Spleen (tissue), 11 donors: ENCODE measurements around the gene MRGPRD. TPM values are rescaled to one million over a fixed set of nuclear protein-coding genes. Genes with fewer than 3 reads are reported as not detected.

Experiments
- DNase-seq: peaks from one replicate; pipeline ENCODE4 v3.0.0-alpha.2; 2020
- H3K27ac ChIP-seq, 8 donors: fragments of 200-600 bp; sonication (generic) in 7 of 8; 1 replicate in 4 of 8; 2 replicates in 4 of 8; pipeline versions ENCODE4 v1.5.0 to v1.8.0; 2016 to 2021; ENCODE audit warnings: inconsistent platforms in 4 of 8, mild to moderate bottlenecking in 4 of 8, moderate library complexity in 1 of 8
- H3K27me3 ChIP-seq, 7 donors: fragments of 200-600 bp; sonication (generic) in 6 of 7; replicated peaks in 1 of 7; 1 replicate in 4 of 7; 2 replicates in 3 of 7; pipeline versions ENCODE4 v1.5.0 to v1.8.0; 2016 to 2021; ENCODE audit warnings: inconsistent platforms in 3 of 7, mild to moderate bottlenecking in 1 of 7
- H3K36me3 ChIP-seq, 6 donors: fragments of 200-600 bp; sonication (generic) in 5 of 6; 1 replicate in 4 of 6; 2 replicates in 2 of 6; pipeline versions ENCODE4 v1.5.0 to v1.8.0; 2016 to 2021; ENCODE audit warnings: inconsistent platforms in 2 of 6
- H3K4me1 ChIP-seq, 6 donors: fragments of 200-600 bp; sonication (generic) in 5 of 6; 1 replicate in 3 of 6; 2 replicates in 3 of 6; pipeline versions ENCODE4 v1.5.0 to v1.8.0; 2016 to 2021; ENCODE audit warnings: inconsistent platforms in 3 of 6
- H3K4me3 ChIP-seq, 8 donors: fragments of 200-600 bp; sonication (generic) in 7 of 8; 1 replicate in 4 of 8; 2 replicates in 4 of 8; pipeline versions ENCODE4 v1.5.0 to v1.8.0; 2016 to 2021; ENCODE audit warnings: inconsistent platforms in 4 of 8, mild to moderate bottlenecking in 4 of 8, moderate library complexity in 2 of 8
- H3K9me3 ChIP-seq, 8 donors: fragments of 200-600 bp; sonication (generic) in 7 of 8; 1 replicate in 4 of 8; 2 replicates in 4 of 8; pipeline versions ENCODE4 v1.5.0 to v1.8.0; 2016 to 2021; ENCODE audit warnings: inconsistent platforms in 4 of 8
- CTCF ChIP-seq, 11 experiments: fragments of 200-600 bp in 7 of 11; fragments of 450-650 bp in 4 of 11; sonication (generic) in 4 of 11; IDR thresholded peaks in 8 of 11; conservative IDR thresholded peaks in 3 of 11; 1 replicate in 7 of 11; 2 replicates in 4 of 11; pipeline versions ENCODE4 v1.4.0 to v1.8.0; 2016 to 2021; ENCODE audit warnings: antibody characterized with exemption in 11 of 11, inconsistent platforms in 4 of 11, mild to moderate bottlenecking in 1 of 11
- POLR2A ChIP-seq, 3 donors: fragments of 450-650 bp; IDR thresholded peaks; one replicate each; pipeline ENCODE4 v1.5.1; 2017; ENCODE audit warnings: antibody characterized with exemption in 3 of 3, mild to moderate bottlenecking in 1 of 3
- POLR2AphosphoS5 ChIP-seq, 3 donors: sonication (generic); formaldehyde crosslinking; IDR thresholded peaks; one replicate each; pipeline ENCODE4 v1.5.1; 2017; ENCODE audit warnings: antibody characterized with exemption in 3 of 3
- WGBS, 5 donors: extraction: QIAGEN DNeasy Blood & Tissue Kit in 3 of 5; methylation state at CpG; one replicate each; pipeline versions ENCODE4 v1.1.5 to v1.1.7; 2013 to 2018; 5-methylcytosine and 5-hydroxymethylcytosine counted together
- intact Hi-C: fragments of 100-400 bp; cut with DNase I; formaldehyde crosslinking; loops from one replicate; pipeline ENCODE4 v1.15.0; 2023; ENCODE audit warnings: low total_unique reads
- polyA plus RNA-seq, 3 donors: library from polyadenylated mRNA; stranded (reverse); fragments of 200-250 nt; gene quantifications; one replicate each; pipeline ENCODE4 v1.2.1, GENCODE V29; 2013
- total RNA-seq, 7 donors: library from RNA; depleted of rRNA in 3 of 7; stranded (reverse); fragments of >200 nt in 3 of 7; fragmentation: NEBNext Ultra II Directional in 4 of 7; extraction: Animal tissue kit (Norgen Biotek cat#: 25700) in 4 of 7; gene quantifications; one replicate each; pipeline versions ENCODE4 v1.1.0 to v1.2.1, GENCODE V29; 2016 to 2021
- donor health status: healthy with polysubstance abuse.
- donor health status: DM: no; HTN: no; CAD: no; lungs with moderate emphysema.
- donor health status: DM: no; HTN: no; CAD: no.
- donor health status: Bipolar disorder and iron deficiency.
- donor health status: healthy.
- donor health status: DM: no; HTN: no; CAD: no.
- donor health status: DM: yes; HTN: yes; CAD: no.

MRGPRD gene
- total and polyA plus RNA-seq, 10 donors = not detected

GRCh38 chr11:68990995-68991780, 10.4 kb upstream of the MRGPRD start:
- peak; percentile 41 for DNase-seq
- WGBS, 5 donors = 83 to 91% (median 86%) methylated on average over 9 to 16 of the region's 16 CpGs
- H3K9me3 ChIP-seq = peaks cover 0 to 13% (median 10%) of the 10 kb centered on the region in 8 donors
- no peaks in the 10 kb centered on the region for H3K4me1 ChIP-seq
- TF ChIP-seq CTCF (IDR thresholded peaks at IDR 0.05 in 8 of 11, conservative IDR thresholded peaks at IDR 0.05 in 3 of 11) (no peak), POLR2AphosphoS5 (IDR thresholded peaks at IDR 0.05) (no peak), POLR2A (IDR thresholded peaks at IDR 0.05) (no peak)
- H3K27ac ChIP-seq = no peak overlapping the region
- no peaks in the 10 kb centered on the region for H3K36me3 ChIP-seq
- no peak overlapping the region for H3K4me3 ChIP-seq
- intact Hi-C loops = no loop called here
- H3K27me3 ChIP-seq = peaks cover 0 to 71% (median 7%) of the 10 kb centered on the region in 7 donors

- Histone ChIP-seq H3K4me1 (no peaks in the 10 kb centered on the region), H3K27me3 (peaks cover 0 to 74% (median 7%) of the 10 kb centered on the region in 7 donors), H3K36me3 (no peaks in the 10 kb centered on the region), H3K9me3 (peaks cover 0 to 17% (median 11%) of the 10 kb centered on the region in 8 donors), H3K27ac (no peak overlapping the region), H3K4me3 (no peak overlapping the region)
- WGBS, 5 donors = 74 to 84% (median 78%) methylated on average over 8 of the region's 8 CpGs
- DNase-seq = peak; percentile 25
- intact Hi-C loops = no loop called here
- no peak for TF ChIP-seq POLR2A (IDR thresholded peaks at IDR 0.05)
- TF ChIP-seq POLR2AphosphoS5 (IDR thresholded peaks at IDR 0.05) = no peak
- no peak for TF ChIP-seq CTCF (IDR thresholded peaks at IDR 0.05 in 8 of 11, conservative IDR thresholded peaks at IDR 0.05 in 3 of 11)
These were observed 9.3 kb upstream of the MRGPRD start for GRCh38 chr11:68989936-68990606.

GRCh38 chr11:68988491-68988890, 7.7 kb upstream of the MRGPRD start:
- intact Hi-C loops = no loop called here
- Histone ChIP-seq H3K9me3 (peaks cover 0 to 17% (median 11%) of the 10 kb centered on the region in 8 donors), H3K4me3 (no peak overlapping the region), H3K27ac (no peak overlapping the region), H3K4me1 (no peaks in the 10 kb centered on the region), H3K36me3 (no peaks in the 10 kb centered on the region), H3K27me3 (peaks cover 0 to 60% (median 2%) of the 10 kb centered on the region in 7 donors)
- TF ChIP-seq CTCF (IDR thresholded peaks at IDR 0.05 in 8 of 11, conservative IDR thresholded peaks at IDR 0.05 in 3 of 11) (no peak), POLR2AphosphoS5 (IDR thresholded peaks at IDR 0.05) (no peak), POLR2A (IDR thresholded peaks at IDR 0.05) (no peak)
- DNase-seq = no peak

GRCh38 chr11:68987211-68987610, 6.4 kb upstream of the MRGPRD start:
- Histone ChIP-seq H3K27me3 (peaks cover 0 to 47% (median 0%) of the 10 kb centered on the region in 7 donors), H3K36me3 (no peaks in the 10 kb centered on the region), H3K4me3 (no peak overlapping the region), H3K9me3 (peaks cover 0 to 19% (median 12%) of the 10 kb centered on the region in 8 donors), H3K4me1 (no peaks in the 10 kb centered on the region), H3K27ac (no peak overlapping the region)
- no peak for TF ChIP-seq POLR2A (IDR thresholded peaks at IDR 0.05)
- TF ChIP-seq POLR2AphosphoS5 (IDR thresholded peaks at IDR 0.05) = no peak
- no peak for TF ChIP-seq CTCF (IDR thresholded peaks at IDR 0.05 in 8 of 11, conservative IDR thresholded peaks at IDR 0.05 in 3 of 11)
- intact Hi-C loops = no loop called here
- no peak for DNase-seq
